Measurements from ENCODE around the gene GTF2F2.
A peak's percentile ranks its signal among the peaks of the same experiment; 100 is the strongest.

Gene GTF2F2

GRCh38 chr13:45119991-45120864, at the start of gene GTF2F2:
TSS of gene GTF2F2 (plus strand) at chr13:45120510. CDS start at chr13:45120656, 146 bp downstream.
- Histone ChIP-seq H3K36me3 (ENCODE audit: control insufficient read depth, low read depth, low read length) (peaks cover 3% of the 10 kb centered on the region), H3K27ac (ENCODE audit: low read length) (peak within 1 kb of the TSS; percentile 17), H3K9ac (ENCODE audit: low read length) (peak within 1 kb of the TSS; percentile 86), H3K9me3 (ENCODE audit: control insufficient read depth, low read depth, low read length) (no peaks in the 10 kb centered on the region), H3K27me3 (ENCODE audit: control insufficient read depth, insufficient read depth, low read length) (peaks cover 7% of the 10 kb centered on the region), H3K4me1 (ENCODE audit: control insufficient read depth, low read depth, low read length) (peaks cover 6% of the 10 kb centered on the region), H3K4me3 (ENCODE audit: low read length) (peak within 1 kb of the TSS; percentile 77)

GRCh38 chr13:45073809-45074208, 46.5 kb upstream of the GTF2F2 start:
- H3K9me3 ChIP-seq (ENCODE audit: control insufficient read depth, low read depth, low read length): no peaks in the 10 kb centered on the region
- no peaks in the 10 kb centered on the region for H3K27me3 ChIP-seq (ENCODE audit: control insufficient read depth, insufficient read depth, low read length)
- H3K4me3 ChIP-seq (ENCODE audit: low read length): no peak overlapping the region
- H3K9ac ChIP-seq (ENCODE audit: low read length): no peak overlapping the region
- H3K4me1 ChIP-seq (ENCODE audit: control insufficient read depth, low read depth, low read length): no peaks in the 10 kb centered on the region
- H3K27ac ChIP-seq (ENCODE audit: low read length): no peak overlapping the region
- no peaks in the 10 kb centered on the region for H3K36me3 ChIP-seq (ENCODE audit: control insufficient read depth, low read depth, low read length)

- Histone ChIP-seq H3K36me3 (ENCODE audit: control insufficient read depth, low read depth, low read length) (no peaks in the 10 kb centered on the region), H3K27me3 (ENCODE audit: control insufficient read depth, insufficient read depth, low read length) (no peaks in the 10 kb centered on the region), H3K9ac (ENCODE audit: low read length) (no peak overlapping the region), H3K9me3 (ENCODE audit: control insufficient read depth, low read depth, low read length) (no peaks in the 10 kb centered on the region), H3K4me1 (ENCODE audit: control insufficient read depth, low read depth, low read length) (no peaks in the 10 kb centered on the region), H3K27ac (ENCODE audit: low read length) (no peak overlapping the region), H3K4me3 (ENCODE audit: low read length) (no peak overlapping the region)
Measured at GRCh38 chr13:45074721-45075120, 45.6 kb upstream of the GTF2F2 start.

GRCh38 chr13:45078003-45078402, 42.3 kb upstream of the GTF2F2 start:
- H3K4me3 ChIP-seq (ENCODE audit: low read length): no peak overlapping the region
- no peak overlapping the region for H3K9ac ChIP-seq (ENCODE audit: low read length)

GRCh38 chr13:45082964-45083363, 37.3 kb upstream of the GTF2F2 start:
- H3K4me1 ChIP-seq (ENCODE audit: control insufficient read depth, low read depth, low read length): no peaks in the 10 kb centered on the region
- no peaks in the 10 kb centered on the region for H3K27me3 ChIP-seq (ENCODE audit: control insufficient read depth, insufficient read depth, low read length)
- no peak overlapping the region for H3K27ac ChIP-seq (ENCODE audit: low read length)
- no peaks in the 10 kb centered on the region for H3K9me3 ChIP-seq (ENCODE audit: control insufficient read depth, low read depth, low read length)
- no peak overlapping the region for H3K4me3 ChIP-seq (ENCODE audit: low read length)
- no peak overlapping the region for H3K9ac ChIP-seq (ENCODE audit: low read length)
- no peaks in the 10 kb centered on the region for H3K36me3 ChIP-seq (ENCODE audit: control insufficient read depth, low read depth, low read length)

More at GRCh38 chr13:45078003-45078402, 42.3 kb upstream of the GTF2F2 start:
- Histone ChIP-seq H3K4me1 (ENCODE audit: control insufficient read depth, low read depth, low read length) (no peaks in the 10 kb centered on the region), H3K9me3 (ENCODE audit: control insufficient read depth, low read depth, low read length) (no peaks in the 10 kb centered on the region), H3K27me3 (ENCODE audit: control insufficient read depth, insufficient read depth, low read length) (no peaks in the 10 kb centered on the region), H3K36me3 (ENCODE audit: control insufficient read depth, low read depth, low read length) (no peaks in the 10 kb centered on the region), H3K27ac (ENCODE audit: low read length) (no peak overlapping the region)

- H3K36me3 ChIP-seq (ENCODE audit: control insufficient read depth, low read depth, low read length): no peaks in the 10 kb centered on the region
- H3K4me3 ChIP-seq (ENCODE audit: low read length): no peak overlapping the region
- H3K4me1 ChIP-seq (ENCODE audit: control insufficient read depth, low read depth, low read length): no peaks in the 10 kb centered on the region
Measured at GRCh38 chr13:45084515-45084914, 35.8 kb upstream of the GTF2F2 start.

GRCh38 chr13:45086484-45086883, 33.8 kb upstream of the GTF2F2 start:
- Histone ChIP-seq H3K9ac (ENCODE audit: low read length) (no peak overlapping the region), H3K4me3 (ENCODE audit: low read length) (no peak overlapping the region), H3K27me3 (ENCODE audit: control insufficient read depth, insufficient read depth, low read length) (no peaks in the 10 kb centered on the region), H3K36me3 (ENCODE audit: control insufficient read depth, low read depth, low read length) (no peaks in the 10 kb centered on the region), H3K9me3 (ENCODE audit: control insufficient read depth, low read depth, low read length) (no peaks in the 10 kb centered on the region), H3K4me1 (ENCODE audit: control insufficient read depth, low read depth, low read length) (no peaks in the 10 kb centered on the region), H3K27ac (ENCODE audit: low read length) (no peak overlapping the region)

More at GRCh38 chr13:45084515-45084914, 35.8 kb upstream of the GTF2F2 start:
- Histone ChIP-seq H3K9ac (ENCODE audit: low read length) (no peak overlapping the region), H3K27me3 (ENCODE audit: control insufficient read depth, insufficient read depth, low read length) (no peaks in the 10 kb centered on the region), H3K27ac (ENCODE audit: low read length) (no peak overlapping the region), H3K9me3 (ENCODE audit: control insufficient read depth, low read depth, low read length) (no peaks in the 10 kb centered on the region)

- Histone ChIP-seq H3K4me1 (ENCODE audit: control insufficient read depth, low read depth, low read length) (no peaks in the 10 kb centered on the region), H3K9me3 (ENCODE audit: control insufficient read depth, low read depth, low read length) (no peaks in the 10 kb centered on the region), H3K9ac (ENCODE audit: low read length) (no peak overlapping the region), H3K27me3 (ENCODE audit: control insufficient read depth, insufficient read depth, low read length) (no peaks in the 10 kb centered on the region), H3K4me3 (ENCODE audit: low read length) (no peak overlapping the region), H3K36me3 (ENCODE audit: control insufficient read depth, low read depth, low read length) (no peaks in the 10 kb centered on the region), H3K27ac (ENCODE audit: low read length) (no peak overlapping the region)
Measured at GRCh38 chr13:45092663-45093062, 27.6 kb upstream of the GTF2F2 start.

- Histone ChIP-seq H3K27me3 (ENCODE audit: control insufficient read depth, insufficient read depth, low read length) (no peaks in the 10 kb centered on the region), H3K4me3 (ENCODE audit: low read length) (no peak overlapping the region), H3K4me1 (ENCODE audit: control insufficient read depth, low read depth, low read length) (peaks cover 20% of the 10 kb centered on the region), H3K36me3 (ENCODE audit: control insufficient read depth, low read depth, low read length) (no peaks in the 10 kb centered on the region), H3K9ac (ENCODE audit: low read length) (no peak overlapping the region), H3K27ac (ENCODE audit: low read length) (no peak overlapping the region), H3K9me3 (ENCODE audit: control insufficient read depth, low read depth, low read length) (no peaks in the 10 kb centered on the region)
Measured at GRCh38 chr13:45100573-45101262, 19.6 kb upstream of the GTF2F2 start.

- Histone ChIP-seq H3K4me1 (ENCODE audit: control insufficient read depth, low read depth, low read length) (peaks cover 20% of the 10 kb centered on the region), H3K36me3 (ENCODE audit: control insufficient read depth, low read depth, low read length) (no peaks in the 10 kb centered on the region), H3K9me3 (ENCODE audit: control insufficient read depth, low read depth, low read length) (no peaks in the 10 kb centered on the region), H3K27me3 (ENCODE audit: control insufficient read depth, insufficient read depth, low read length) (no peaks in the 10 kb centered on the region), H3K9ac (ENCODE audit: low read length) (no peak overlapping the region), H3K4me3 (ENCODE audit: low read length) (no peak overlapping the region), H3K27ac (ENCODE audit: low read length) (no peak overlapping the region)
Measured at GRCh38 chr13:45101327-45102018, 18.8 kb upstream of the GTF2F2 start.

- H3K36me3 ChIP-seq (ENCODE audit: control insufficient read depth, low read depth, low read length): no peaks in the 10 kb centered on the region
- H3K9ac ChIP-seq (ENCODE audit: low read length): no peak overlapping the region
- H3K4me1 ChIP-seq (ENCODE audit: control insufficient read depth, low read depth, low read length): peaks cover 20% of the 10 kb centered on the region
- H3K27me3 ChIP-seq (ENCODE audit: control insufficient read depth, insufficient read depth, low read length): no peaks in the 10 kb centered on the region
- no peak overlapping the region for H3K4me3 ChIP-seq (ENCODE audit: low read length)
- H3K27ac ChIP-seq (ENCODE audit: low read length): no peak overlapping the region
- H3K9me3 ChIP-seq (ENCODE audit: control insufficient read depth, low read depth, low read length): no peaks in the 10 kb centered on the region
Measured at GRCh38 chr13:45102136-45102507, 18.2 kb upstream of the GTF2F2 start.
